Measurements from ENCODE around the gene METTL26.

The METTL26 gene

DNA sequence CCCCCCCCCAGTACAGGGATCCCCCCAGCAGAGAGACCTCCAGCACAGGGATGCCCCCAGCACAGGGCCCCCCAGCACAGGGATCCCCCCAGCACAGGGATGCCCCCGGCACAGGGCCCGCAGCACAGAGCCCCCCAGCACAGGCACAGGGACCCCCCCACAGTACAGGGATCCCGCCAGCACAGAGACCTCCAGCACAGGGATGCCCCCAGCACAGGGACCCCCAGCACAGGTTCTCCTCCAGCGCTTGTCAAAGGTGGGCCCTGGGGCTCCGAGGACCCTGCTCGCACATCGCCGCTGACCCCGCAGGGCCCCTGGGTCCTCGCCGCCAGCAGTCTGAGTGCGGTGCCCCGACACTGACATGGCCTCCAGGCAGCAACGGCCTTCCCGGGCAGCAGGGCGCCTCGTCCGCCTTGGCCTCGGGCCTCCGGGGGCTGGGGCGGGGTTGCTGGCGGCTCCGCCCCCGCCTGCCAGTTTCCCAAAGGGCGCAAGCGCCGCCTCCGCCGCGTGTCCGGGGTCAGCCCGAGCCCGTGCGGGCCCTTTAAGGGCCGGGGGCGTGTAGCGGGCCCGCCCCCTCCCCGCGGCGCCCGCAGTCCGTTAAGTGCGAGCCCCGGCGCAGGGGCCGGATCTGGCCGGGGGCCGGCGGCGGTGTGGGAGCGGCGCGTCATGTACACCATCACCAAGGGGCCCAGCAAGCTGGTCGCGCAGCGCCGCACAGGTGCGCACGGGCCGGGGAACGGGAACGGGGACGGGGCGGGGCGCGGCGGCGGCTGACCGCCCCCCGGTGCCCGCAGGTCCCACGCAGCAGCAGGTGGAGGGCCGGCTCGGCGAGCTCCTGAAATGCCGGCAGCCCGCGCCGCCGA, 5.5 kb upstream of the METTL26 start, which contains the start of gene MCRIP2:
Gene MCRIP2, plus strand, starts transcription at position 503 of the 863 bp plus-strand sequence. Its CDS starts 164 bp downstream, at position 667.
- no peaks in the 10 kb centered on the region for H3K27me3 ChIP-seq
- DNase-seq = peak; percentile 76 to 91
- H3K4me1 ChIP-seq = peaks cover 5 to 44% (median 23%) of the 10 kb centered on the region in 4 donors

GRCh38 chr16:640614-641013, 4.5 kb upstream of the METTL26 start:
- intact Hi-C loops (cut with DNase I; ENCODE audit: low total_unique reads) = no loop called here
- Histone ChIP-seq H3K9me3 (no peaks in the 10 kb centered on the region), H3K27me3 (no peaks in the 10 kb centered on the region), H3K4me1 (peaks cover 5 to 37% (median 25%) of the 10 kb centered on the region in 4 donors), H3K36me3 (no peaks in the 10 kb centered on the region), H3K27ac (peak overlapping the region; percentile 75 to 81), H3K4me3 (no peak overlapping the region)
- TF ChIP-seq, protein P1, sequence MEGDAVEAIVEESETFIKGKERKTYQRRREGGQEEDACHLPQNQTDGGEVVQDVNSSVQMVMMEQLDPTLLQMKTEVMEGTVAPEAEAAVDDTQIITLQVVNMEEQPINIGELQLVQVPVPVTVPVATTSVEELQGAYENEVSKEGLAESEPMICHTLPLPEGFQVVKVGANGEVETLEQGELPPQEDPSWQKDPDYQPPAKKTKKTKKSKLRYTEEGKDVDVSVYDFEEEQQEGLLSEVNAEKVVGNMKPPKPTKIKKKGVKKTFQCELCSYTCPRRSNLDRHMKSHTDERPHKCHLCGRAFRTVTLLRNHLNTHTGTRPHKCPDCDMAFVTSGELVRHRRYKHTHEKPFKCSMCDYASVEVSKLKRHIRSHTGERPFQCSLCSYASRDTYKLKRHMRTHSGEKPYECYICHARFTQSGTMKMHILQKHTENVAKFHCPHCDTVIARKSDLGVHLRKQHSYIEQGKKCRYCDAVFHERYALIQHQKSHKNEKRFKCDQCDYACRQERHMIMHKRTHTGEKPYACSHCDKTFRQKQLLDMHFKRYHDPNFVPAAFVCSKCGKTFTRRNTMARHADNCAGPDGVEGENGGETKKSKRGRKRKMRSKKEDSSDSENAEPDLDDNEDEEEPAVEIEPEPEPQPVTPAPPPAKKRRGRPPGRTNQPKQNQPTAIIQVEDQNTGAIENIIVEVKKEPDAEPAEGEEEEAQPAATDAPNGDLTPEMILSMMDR (IDR thresholded peaks at IDR 0.05) = no peak
- no peak for DNase-seq

More for the DNA sequence above, 5.5 kb upstream of the METTL26 start, which contains the start of gene MCRIP2:
- Histone ChIP-seq H3K9me3 (no peaks in the 10 kb centered on the region), H3K27ac (peak within 1 kb of the TSS; percentile 75 to 81), H3K4me3 (peak within 1 kb of the TSS; percentile 67 to 91), H3K36me3 (no peaks in the 10 kb centered on the region)
- intact Hi-C loops (cut with DNase I; ENCODE audit: low total_unique reads) = no loop called here
- TF ChIP-seq, protein P1 (IDR thresholded peaks at IDR 0.05) = no peak

- TF ChIP-seq, protein P1 (IDR thresholded peaks at IDR 0.05) = no peak
- Histone ChIP-seq H3K9me3 (no peaks in the 10 kb centered on the region), H3K4me3 (no peak overlapping the region), H3K36me3 (peaks cover 0 to 13% (median 7%) of the 10 kb centered on the region in 3 donors), H3K27ac (no peak overlapping the region), H3K4me1 (peaks cover 5 to 46% (median 37%) of the 10 kb centered on the region in 4 donors), H3K27me3 (no peaks in the 10 kb centered on the region)
- no peak for DNase-seq
- intact Hi-C loops (cut with DNase I; ENCODE audit: low total_unique reads) = loop anchor here (10.0 kb wide), 1 partner anchor 54 kb away; no protein-coding TSS in a partner anchor
Measured at GRCh38 chr16:638836-639235, 2.7 kb upstream of the METTL26 start.

DNA sequence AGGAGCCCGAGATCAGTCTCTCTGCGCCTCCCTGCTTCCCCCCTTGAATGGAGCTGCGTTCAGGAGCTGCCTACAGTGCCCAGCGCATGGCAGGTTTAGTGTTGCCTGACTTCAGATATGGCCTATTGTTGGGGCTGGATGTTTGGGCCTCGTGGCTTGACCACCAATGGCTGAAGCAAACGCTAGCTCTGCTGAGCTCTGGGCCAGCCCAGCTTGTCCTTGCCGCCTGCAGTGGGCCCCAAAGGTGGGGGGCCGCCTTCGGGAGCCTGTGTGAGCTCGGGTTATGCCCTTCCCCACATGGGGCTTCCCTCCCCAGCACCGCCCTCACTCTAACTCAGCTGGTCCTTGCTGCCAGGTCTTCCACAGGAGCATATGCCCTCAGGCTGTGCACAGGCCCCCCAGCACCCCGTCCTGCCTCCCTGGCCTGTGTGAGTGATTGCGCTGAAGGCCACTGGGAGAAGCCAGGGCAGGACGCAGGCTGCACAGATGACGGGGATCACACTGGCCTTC, 2.0 kb upstream of the METTL26 start:
- peaks cover 5 to 43% (median 34%) of the 10 kb centered on the region in 4 donors for H3K4me1 ChIP-seq
- H3K36me3 ChIP-seq = peaks cover 0 to 21% (median 14%) of the 10 kb centered on the region in 3 donors
- no peak overlapping the region for H3K4me3 ChIP-seq
- intact Hi-C loops (cut with DNase I; ENCODE audit: low total_unique reads) = loop anchor here (10.0 kb wide), 1 partner anchor 53 kb away; no protein-coding TSS in a partner anchor
- TF ChIP-seq, protein P1 (IDR thresholded peaks at IDR 0.05) = no peak
- no peaks in the 10 kb centered on the region for H3K27me3 ChIP-seq
- peak overlapping the region; percentile 97 for H3K27ac ChIP-seq
- no peak for DNase-seq
- no peaks in the 10 kb centered on the region for H3K9me3 ChIP-seq

GRCh38 chr16:637081-638018, 1.2 kb upstream of the METTL26 start:
- intact Hi-C loops (cut with DNase I; ENCODE audit: low total_unique reads) = loop anchor here (10.0 kb wide), 1 partner anchor 53 kb away; no protein-coding TSS in a partner anchor
- peak; percentile 86 to 94 for DNase-seq

More at GRCh38 chr16:637081-638018, 1.2 kb upstream of the METTL26 start:
- Histone ChIP-seq H3K4me3 (peak overlapping the region; percentile 66 to 91), H3K36me3 (peaks cover 0 to 28% (median 18%) of the 10 kb centered on the region in 3 donors), H3K9me3 (no peaks in the 10 kb centered on the region), H3K27me3 (peaks cover 0 to 2% of the 10 kb centered on the region in 2 donors), H3K27ac (peak overlapping the region; percentile 97), H3K4me1 (peaks cover 5 to 36% (median 28%) of the 10 kb centered on the region in 4 donors)
- TF ChIP-seq, protein P1 (IDR thresholded peaks at IDR 0.05) = no peak
